Parathyroid adenoma (tissue), 2 donors: ENCODE data around the gene METTL22.

Source experiments
- H2AFZ ChIP-seq: fragments of 300-600 bp; sonication (generic); one replicate; pipeline ENCODE4 v1.7.0; 2017; ENCODE audit warnings: antibody characterized with exemption, mild to moderate bottlenecking
- H3K27ac ChIP-seq: fragments of 300-600 bp; sonication (generic); one replicate; pipeline ENCODE4 v1.7.0; 2017
- H3K27me3 ChIP-seq: fragments of 300-600 bp; sonication (generic); one replicate; pipeline ENCODE4 v1.7.0; 2017; ENCODE audit warnings: low read length; ENCODE audit not compliant: control insufficient read depth, insufficient read depth
- H3K36me3 ChIP-seq: fragments of 300-600 bp; sonication (generic); one replicate; pipeline ENCODE4 v1.7.0; 2017; ENCODE audit warnings: low read length; ENCODE audit not compliant: control insufficient read depth, insufficient read depth
- H3K4me1 ChIP-seq: fragments of 300-600 bp; sonication (generic); one replicate; pipeline ENCODE4 v1.7.0; 2017; ENCODE audit warnings: control low read depth
- H3K4me2 ChIP-seq: fragments of 300-600 bp; sonication (generic); one replicate; pipeline ENCODE4 v1.7.0; 2017; ENCODE audit warnings: low read length
- H3K4me3 ChIP-seq: fragments of 300-600 bp; sonication (generic); one replicate; pipeline ENCODE4 v1.7.0; 2017; ENCODE audit warnings: low read depth, low read length
- H3K79me2 ChIP-seq: fragments of 300-600 bp; sonication (generic); one replicate; pipeline ENCODE4 v1.7.0; 2017; ENCODE audit warnings: control low read depth
- H3K9ac ChIP-seq: fragments of 300-600 bp; sonication (generic); one replicate; pipeline ENCODE4 v1.7.0; 2017; ENCODE audit warnings: mild to moderate bottlenecking
- H3K9me3 ChIP-seq: fragments of 300-600 bp; sonication (generic); one replicate; pipeline ENCODE4 v1.7.0; 2017; ENCODE audit warnings: low read length; ENCODE audit not compliant: control insufficient read depth
- TF ChIP-seq, protein P1 (sequence below): fragments of 300-600 bp; sonication (generic); IDR thresholded peaks from one replicate; pipeline ENCODE4 v1.7.0; 2017; ENCODE audit warnings: antibody characterized with exemption, mild to moderate bottlenecking
- donor health status: primary hyperparathyroidism.

Gene METTL22

GRCh38 chr16:8667492-8667891 is 46.0 kb downstream of the METTL22 start:
- Histone ChIP-seq H3K4me3 (no peak overlapping the region), H3K27me3 (no peaks in the 10 kb centered on the region), H3K9ac (no peak overlapping the region), H2AFZ (no peak overlapping the region), H3K79me2 (no peaks in the 10 kb centered on the region), H3K4me2 (no peak overlapping the region), H3K27ac (no peak overlapping the region), H3K9me3 (no peaks in the 10 kb centered on the region), H3K4me1 (no peaks in the 10 kb centered on the region), H3K36me3 (no peaks in the 10 kb centered on the region)
- TF ChIP-seq, protein P1, sequence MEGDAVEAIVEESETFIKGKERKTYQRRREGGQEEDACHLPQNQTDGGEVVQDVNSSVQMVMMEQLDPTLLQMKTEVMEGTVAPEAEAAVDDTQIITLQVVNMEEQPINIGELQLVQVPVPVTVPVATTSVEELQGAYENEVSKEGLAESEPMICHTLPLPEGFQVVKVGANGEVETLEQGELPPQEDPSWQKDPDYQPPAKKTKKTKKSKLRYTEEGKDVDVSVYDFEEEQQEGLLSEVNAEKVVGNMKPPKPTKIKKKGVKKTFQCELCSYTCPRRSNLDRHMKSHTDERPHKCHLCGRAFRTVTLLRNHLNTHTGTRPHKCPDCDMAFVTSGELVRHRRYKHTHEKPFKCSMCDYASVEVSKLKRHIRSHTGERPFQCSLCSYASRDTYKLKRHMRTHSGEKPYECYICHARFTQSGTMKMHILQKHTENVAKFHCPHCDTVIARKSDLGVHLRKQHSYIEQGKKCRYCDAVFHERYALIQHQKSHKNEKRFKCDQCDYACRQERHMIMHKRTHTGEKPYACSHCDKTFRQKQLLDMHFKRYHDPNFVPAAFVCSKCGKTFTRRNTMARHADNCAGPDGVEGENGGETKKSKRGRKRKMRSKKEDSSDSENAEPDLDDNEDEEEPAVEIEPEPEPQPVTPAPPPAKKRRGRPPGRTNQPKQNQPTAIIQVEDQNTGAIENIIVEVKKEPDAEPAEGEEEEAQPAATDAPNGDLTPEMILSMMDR, result no peak

DNA sequence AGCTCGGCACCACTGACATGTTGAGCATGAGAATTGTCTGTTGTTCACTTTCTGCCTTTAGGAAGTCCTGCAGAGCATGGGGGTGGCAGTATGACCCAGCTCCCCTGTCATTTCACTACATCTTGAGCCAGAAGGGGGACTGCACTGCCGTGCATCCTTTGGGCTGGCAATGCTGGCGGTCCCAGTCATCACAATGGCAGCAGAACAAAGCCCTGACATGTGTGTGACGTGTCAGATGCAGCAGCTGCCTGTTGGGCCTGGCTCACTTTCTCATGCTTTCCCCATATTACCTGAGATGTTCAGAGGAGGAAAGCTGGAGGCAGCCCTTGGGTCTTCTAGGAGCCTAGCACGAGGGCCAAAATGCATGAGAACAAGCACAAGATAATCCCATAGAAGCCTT is 46.6 kb downstream of the METTL22 start:
- Histone ChIP-seq H3K79me2 (no peaks in the 10 kb centered on the region), H3K4me2 (no peak overlapping the region), H2AFZ (no peak overlapping the region), H3K27me3 (no peaks in the 10 kb centered on the region), H3K27ac (no peak overlapping the region), H3K4me1 (no peaks in the 10 kb centered on the region), H3K36me3 (no peaks in the 10 kb centered on the region), H3K9ac (no peak overlapping the region), H3K9me3 (no peaks in the 10 kb centered on the region), H3K4me3 (no peak overlapping the region)
- TF ChIP-seq, protein P1, result no peak

DNA sequence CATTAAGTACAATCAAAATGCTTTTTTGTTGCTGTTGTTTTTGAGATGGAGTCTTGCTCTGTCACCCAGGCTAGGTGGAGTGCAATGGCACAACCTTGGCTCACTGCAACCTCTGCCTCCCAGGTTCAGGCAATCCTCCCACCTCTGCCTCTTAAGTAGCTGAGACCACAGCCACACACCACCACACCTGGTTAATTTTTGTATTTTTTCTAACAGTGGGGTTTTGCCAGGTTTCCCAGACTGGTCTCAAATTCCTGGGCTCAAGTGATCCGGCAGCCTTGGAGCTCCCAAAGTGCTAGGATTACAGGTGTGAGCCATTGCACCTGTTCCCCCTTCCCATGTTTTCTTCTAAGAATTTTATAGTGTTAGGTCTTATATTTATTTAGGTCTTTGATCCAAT is 48.0 kb downstream of the METTL22 start:
- Histone ChIP-seq H3K9ac (no peak overlapping the region), H3K36me3 (no peaks in the 10 kb centered on the region), H3K27ac (no peak overlapping the region), H3K27me3 (no peaks in the 10 kb centered on the region), H3K79me2 (no peaks in the 10 kb centered on the region), H2AFZ (no peak overlapping the region), H3K4me3 (no peak overlapping the region), H3K4me1 (no peaks in the 10 kb centered on the region), H3K9me3 (no peaks in the 10 kb centered on the region), H3K4me2 (no peak overlapping the region)
- TF ChIP-seq, protein P1, result no peak

- Histone ChIP-seq H3K9ac (no peak overlapping the region), H3K27ac (no peak overlapping the region), H2AFZ (no peak overlapping the region), H3K27me3 (no peaks in the 10 kb centered on the region), H3K36me3 (no peaks in the 10 kb centered on the region), H3K4me1 (no peaks in the 10 kb centered on the region), H3K4me2 (no peak overlapping the region), H3K9me3 (no peaks in the 10 kb centered on the region), H3K4me3 (no peak overlapping the region), H3K79me2 (no peaks in the 10 kb centered on the region)
- TF ChIP-seq, protein P1, result no peak
Observed at GRCh38 chr16:8670014-8670560, 48.6 kb downstream of the METTL22 start.
